ENCODE data around the gene IFNL3.
"Not testable (repeated sequence)": the region's sequence is repeated elsewhere in the genome, so short reads cannot be mapped to it uniquely, and the experiment has no call there.

Gene IFNL3

GRCh38 chr19:39268085-39268484 is 23.3 kb upstream of the IFNL3 start, which contains the start of gene IFNL2:
Gene IFNL2, plus strand, starts transcription at chr19:39268396. Its CDS starts 173 bp downstream, at chr19:39268569.
- H3K27me3 ChIP-seq (ENCODE audit: control insufficient read depth in 1 of 2, insufficient read depth in 2 of 2, low read length in 2 of 2): peaks cover 17 to 26% of the 10 kb centered on the region in 2 donors
- not testable (repeated sequence) for H3K4me3 ChIP-seq (ENCODE audit: low read depth in 1 of 2, low read length in 2 of 2); H3K27ac ChIP-seq (ENCODE audit: low read depth, low read length); H3K9ac ChIP-seq (ENCODE audit: low read length); H3K36me3 ChIP-seq (ENCODE audit: insufficient read depth, low read length); H3K9me3 ChIP-seq (ENCODE audit: low read length); H3K4me1 ChIP-seq (ENCODE audit: insufficient read depth, low read length)

- no peak overlapping the region for H3K27ac ChIP-seq (ENCODE audit: low read depth, low read length)
- no peaks in the 10 kb centered on the region for H3K36me3 ChIP-seq (ENCODE audit: insufficient read depth, low read length)
- H3K9me3 ChIP-seq (ENCODE audit: low read length): no peaks in the 10 kb centered on the region
- H3K27me3 ChIP-seq (ENCODE audit: control insufficient read depth in 1 of 2, insufficient read depth in 2 of 2, low read length in 2 of 2): peaks cover 26 to 52% of the 10 kb centered on the region in 2 donors
- no peak overlapping the region for H3K4me3 ChIP-seq (ENCODE audit: low read depth in 1 of 2, low read length in 2 of 2)
- no peaks in the 10 kb centered on the region for H3K4me1 ChIP-seq (ENCODE audit: insufficient read depth, low read length)
- H3K9ac ChIP-seq (ENCODE audit: low read length): no peak overlapping the region
These were observed 20.6 kb upstream of the IFNL3 start for GRCh38 chr19:39265321-39265916.

GRCh38 chr19:39264306-39265290 is 19.8 kb upstream of the IFNL3 start:
- Histone ChIP-seq H3K9ac (ENCODE audit: low read length) (no peak overlapping the region), H3K4me1 (ENCODE audit: insufficient read depth, low read length) (no peaks in the 10 kb centered on the region), H3K27ac (ENCODE audit: low read depth, low read length) (no peak overlapping the region), H3K27me3 (ENCODE audit: control insufficient read depth in 1 of 2, insufficient read depth in 2 of 2, low read length in 2 of 2) (peaks cover 26 to 57% of the 10 kb centered on the region in 2 donors), H3K9me3 (ENCODE audit: low read length) (no peaks in the 10 kb centered on the region), H3K36me3 (ENCODE audit: insufficient read depth, low read length) (no peaks in the 10 kb centered on the region), H3K4me3 (ENCODE audit: low read depth in 1 of 2, low read length in 2 of 2) (no peak overlapping the region)

- H3K27me3 ChIP-seq (ENCODE audit: control insufficient read depth in 1 of 2, insufficient read depth in 2 of 2, low read length in 2 of 2): peaks cover 26 to 57% of the 10 kb centered on the region in 2 donors
- no peak overlapping the region for H3K27ac ChIP-seq (ENCODE audit: low read depth, low read length)
- no peak overlapping the region for H3K4me3 ChIP-seq (ENCODE audit: low read depth in 1 of 2, low read length in 2 of 2)
- no peak overlapping the region for H3K9ac ChIP-seq (ENCODE audit: low read length)
- no peaks in the 10 kb centered on the region for H3K36me3 ChIP-seq (ENCODE audit: insufficient read depth, low read length)
- H3K4me1 ChIP-seq (ENCODE audit: insufficient read depth, low read length): no peaks in the 10 kb centered on the region
- H3K9me3 ChIP-seq (ENCODE audit: low read length): no peaks in the 10 kb centered on the region
These were observed 19.1 kb upstream of the IFNL3 start for GRCh38 chr19:39263912-39264305.

- Histone ChIP-seq H3K27me3 (ENCODE audit: control insufficient read depth in 1 of 2, insufficient read depth in 2 of 2, low read length in 2 of 2) (peaks cover 26 to 57% of the 10 kb centered on the region in 2 donors), H3K4me3 (ENCODE audit: low read depth in 1 of 2, low read length in 2 of 2) (no peak overlapping the region), H3K9ac (ENCODE audit: low read length) (no peak overlapping the region), H3K27ac (ENCODE audit: low read depth, low read length) (no peak overlapping the region), H3K4me1 (ENCODE audit: insufficient read depth, low read length) (no peaks in the 10 kb centered on the region), H3K36me3 (ENCODE audit: insufficient read depth, low read length) (no peaks in the 10 kb centered on the region), H3K9me3 (ENCODE audit: low read length) (no peaks in the 10 kb centered on the region)
These were observed 17.7 kb upstream of the IFNL3 start for GRCh38 chr19:39262496-39262895.

- no peak overlapping the region for H3K9ac ChIP-seq (ENCODE audit: low read length)
- peaks cover 26 to 57% of the 10 kb centered on the region in 2 donors for H3K27me3 ChIP-seq (ENCODE audit: control insufficient read depth in 1 of 2, insufficient read depth in 2 of 2, low read length in 2 of 2)
- H3K36me3 ChIP-seq (ENCODE audit: insufficient read depth, low read length): no peaks in the 10 kb centered on the region
- H3K4me3 ChIP-seq (ENCODE audit: low read depth in 1 of 2, low read length in 2 of 2): no peak overlapping the region
- H3K9me3 ChIP-seq (ENCODE audit: low read length): no peaks in the 10 kb centered on the region
- H3K4me1 ChIP-seq (ENCODE audit: insufficient read depth, low read length): no peaks in the 10 kb centered on the region
- H3K27ac ChIP-seq (ENCODE audit: low read depth, low read length): no peak overlapping the region
These were observed 16.9 kb upstream of the IFNL3 start for GRCh38 chr19:39261704-39262103.

- Histone ChIP-seq H3K9ac (ENCODE audit: low read length) (no peak overlapping the region), H3K27me3 (ENCODE audit: control insufficient read depth in 1 of 2, insufficient read depth in 2 of 2, low read length in 2 of 2) (peaks cover 6 to 27% of the 10 kb centered on the region in 2 donors), H3K9me3 (ENCODE audit: low read length) (no peaks in the 10 kb centered on the region), H3K27ac (ENCODE audit: low read depth, low read length) (no peak overlapping the region), H3K4me3 (ENCODE audit: low read depth in 1 of 2, low read length in 2 of 2) (no peak overlapping the region), H3K36me3 (ENCODE audit: insufficient read depth, low read length) (no peaks in the 10 kb centered on the region), H3K4me1 (ENCODE audit: insufficient read depth, low read length) (no peaks in the 10 kb centered on the region)
These were observed 12.4 kb upstream of the IFNL3 start for GRCh38 chr19:39257227-39257626.

GRCh38 chr19:39254531-39255345 is 9.9 kb upstream of the IFNL3 start:
- no peaks in the 10 kb centered on the region for H3K36me3 ChIP-seq (ENCODE audit: insufficient read depth, low read length)
- peaks cover 0 to 11% of the 10 kb centered on the region in 2 donors for H3K27me3 ChIP-seq (ENCODE audit: control insufficient read depth in 1 of 2, insufficient read depth in 2 of 2, low read length in 2 of 2)
- H3K9me3 ChIP-seq (ENCODE audit: low read length): no peaks in the 10 kb centered on the region
- H3K4me3 ChIP-seq (ENCODE audit: low read depth in 1 of 2, low read length in 2 of 2): no peak overlapping the region
- H3K4me1 ChIP-seq (ENCODE audit: insufficient read depth, low read length): no peaks in the 10 kb centered on the region
- H3K27ac ChIP-seq (ENCODE audit: low read depth, low read length): no peak overlapping the region
- no peak overlapping the region for H3K9ac ChIP-seq (ENCODE audit: low read length)

- H3K36me3 ChIP-seq (ENCODE audit: insufficient read depth, low read length): no peaks in the 10 kb centered on the region
- peaks cover 0 to 21% of the 10 kb centered on the region in 2 donors for H3K27me3 ChIP-seq (ENCODE audit: control insufficient read depth in 1 of 2, insufficient read depth in 2 of 2, low read length in 2 of 2)
- no peak overlapping the region for H3K4me3 ChIP-seq (ENCODE audit: low read depth in 1 of 2, low read length in 2 of 2)
- H3K27ac ChIP-seq (ENCODE audit: low read depth, low read length): no peak overlapping the region
- H3K4me1 ChIP-seq (ENCODE audit: insufficient read depth, low read length): no peaks in the 10 kb centered on the region
- H3K9me3 ChIP-seq (ENCODE audit: low read length): no peaks in the 10 kb centered on the region
- H3K9ac ChIP-seq (ENCODE audit: low read length): no peak overlapping the region
These were observed 8.8 kb upstream of the IFNL3 start for GRCh38 chr19:39253374-39254149.

- Histone ChIP-seq H3K36me3 (ENCODE audit: insufficient read depth, low read length) (no peaks in the 10 kb centered on the region), H3K4me3 (ENCODE audit: low read depth in 1 of 2, low read length in 2 of 2) (no peak overlapping the region), H3K27ac (ENCODE audit: low read depth, low read length) (no peak overlapping the region), H3K27me3 (ENCODE audit: control insufficient read depth in 1 of 2, insufficient read depth in 2 of 2, low read length in 2 of 2) (peaks cover 0 to 32% of the 10 kb centered on the region in 2 donors), H3K4me1 (ENCODE audit: insufficient read depth, low read length) (no peaks in the 10 kb centered on the region), H3K9me3 (ENCODE audit: low read length) (no peaks in the 10 kb centered on the region), H3K9ac (ENCODE audit: low read length) (no peak overlapping the region)
These were observed 7.7 kb upstream of the IFNL3 start for GRCh38 chr19:39252458-39252857.

Measured in muscle layer of colon (tissue), 2 donors.